ENCODE data around the gene COL17A1. TPM values are rescaled to one million over a fixed set of nuclear protein-coding genes. Genes with fewer than 3 reads are reported as not detected.

COL17A1 gene
- total and polyA plus RNA-seq, 9 of the 15 experiments (the other 6 are each of a cell fraction or from before 2014, with no cell fraction given), result not detected

DNA sequence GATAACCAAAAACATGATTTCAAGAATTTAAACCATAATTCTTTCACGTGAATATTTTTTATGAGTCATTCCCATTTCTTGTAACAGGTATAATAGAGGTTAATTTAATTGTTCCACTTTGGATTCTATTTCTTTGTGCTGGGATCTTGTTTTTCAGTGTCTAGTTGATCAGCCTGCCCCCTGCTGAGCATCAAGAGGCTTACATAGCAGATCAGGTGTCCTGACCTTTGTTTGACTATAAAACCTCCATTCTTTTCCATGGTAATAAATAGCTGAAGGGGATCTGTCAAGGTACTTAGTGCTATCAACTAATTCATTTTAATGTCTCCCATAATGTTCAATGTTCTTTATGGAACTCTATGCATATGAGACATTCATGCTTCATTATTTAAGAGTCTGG, 4.9 kb downstream of the COL17A1 start:
- Histone ChIP-seq H3K36me3 (ENCODE audit: control insufficient read depth, insufficient read depth, low read length) (no peaks in the 10 kb centered on the region), H3K79me2 (ENCODE audit: control insufficient read depth, insufficient read depth, low read length) (no peaks in the 10 kb centered on the region), H3K9me1 (ENCODE audit: control insufficient read depth, insufficient read depth, low read length) (no peaks in the 10 kb centered on the region), H3K27me3 (ENCODE audit: control insufficient read depth in 2 of 2, insufficient read depth in 2 of 2, low read length in 2 of 2) (peaks cover 3 to 4% of the 10 kb centered on the region in 2 experiments; a peak in 1 of 5 replicates), H2AFZ (ENCODE audit: low read depth, low read length) (no peak overlapping the region), H3K9ac (ENCODE audit: insufficient read depth in 1 of 2, low read depth in 2 of 2, low read length in 2 of 2) (no peak overlapping the region), H3K4me1 (replicated peaks in 1 of 2; ENCODE audit: control insufficient read depth in 2 of 2, insufficient read depth in 2 of 2, low read length in 2 of 2) (no peaks in the 10 kb centered on the region), H3K9me3 (replicated peaks; ENCODE audit: control insufficient read depth, insufficient read depth, low read depth, low read length) (no peaks in the 10 kb centered on the region), H3K4me2 (ENCODE audit: insufficient read depth, low read length) (no peak overlapping the region), H3K27ac (ENCODE audit: extremely low read depth, low read depth, low read length) (no peak overlapping the region), H3K4me3 (no peak overlapping the region), H4K20me1 (replicated peaks; ENCODE audit: control insufficient read depth, insufficient read depth, low read length) (no peaks in the 10 kb centered on the region)
- CTCF ChIA-PET (ENCODE audit: low intra/inter-chr PET ratio), result interaction anchor here (0.5 kb wide), 1 partner anchor 285 kb away, joined by 5 read pairs; no protein-coding TSS in a partner anchor
- ATAC-seq, result 0 out of 3 replicates have a peak, but pooled peaks have one; percentile 51
- WGBS (ENCODE audit: insufficient coverage, low coverage, missing lambda C conversion rate), result 0% methylated on average over 1 of the region's 1 CpG
- intact Hi-C loops (cut with micrococcal nuclease), result no loop called here
- BruUV-seq (replicated peaks), result no TSS peak
- peak; percentile 11 to 31 (median 14) for DNase-seq (ENCODE audit: extremely low read depth in 1 of 4, low spot score in 3 of 4)
- FAIRE-seq, result peak; percentile 26
- in situ Hi-C loops (cut with MboI), result no loop called here
- POLR2A ChIA-PET, result no interaction called here
- TF ChIP-seq HDAC2 (IDR thresholded peaks at IDR 0.05) (no peak), HMG20B (CRISPR knock-in tag; IDR thresholded peaks at IDR 0.05) (no peak), GATA2 (CRISPR knock-in tag; IDR thresholded peaks at IDR 0.05) (no peak), TAL1 (IDR thresholded peaks at IDR 0.05) (no peak), RAD21 (CRISPR knock-in tag; conservative IDR thresholded peaks at IDR 0.05 in 1 of 2, IDR thresholded peaks at IDR 0.05 in 1 of 2) (peak; percentile 23 to 36)
- TF ChIP-seq, protein P1, sequence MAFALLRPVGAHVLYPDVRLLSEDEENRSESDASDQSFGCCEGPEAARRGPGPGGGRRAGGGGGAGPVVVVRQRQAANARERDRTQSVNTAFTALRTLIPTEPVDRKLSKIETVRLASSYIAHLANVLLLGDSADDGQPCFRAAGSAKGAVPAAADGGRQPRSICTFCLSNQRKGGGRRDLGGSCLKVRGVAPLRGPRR (CRISPR knock-in tag; IDR thresholded peaks at IDR 0.05), result no peak
- TF ChIP-seq, protein P2, sequence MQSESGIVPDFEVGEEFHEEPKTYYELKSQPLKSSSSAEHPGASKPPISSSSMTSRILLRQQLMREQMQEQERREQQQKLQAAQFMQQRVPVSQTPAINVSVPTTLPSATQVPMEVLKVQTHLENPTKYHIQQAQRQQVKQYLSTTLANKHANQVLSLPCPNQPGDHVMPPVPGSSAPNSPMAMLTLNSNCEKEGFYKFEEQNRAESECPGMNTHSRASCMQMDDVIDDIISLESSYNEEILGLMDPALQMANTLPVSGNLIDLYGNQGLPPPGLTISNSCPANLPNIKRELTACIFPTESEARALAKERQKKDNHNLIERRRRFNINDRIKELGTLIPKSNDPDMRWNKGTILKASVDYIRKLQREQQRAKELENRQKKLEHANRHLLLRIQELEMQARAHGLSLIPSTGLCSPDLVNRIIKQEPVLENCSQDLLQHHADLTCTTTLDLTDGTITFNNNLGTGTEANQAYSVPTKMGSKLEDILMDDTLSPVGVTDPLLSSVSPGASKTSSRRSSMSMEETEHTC (IDR thresholded peaks at IDR 0.05), result no peak
- TF ChIP-seq, protein P3, sequence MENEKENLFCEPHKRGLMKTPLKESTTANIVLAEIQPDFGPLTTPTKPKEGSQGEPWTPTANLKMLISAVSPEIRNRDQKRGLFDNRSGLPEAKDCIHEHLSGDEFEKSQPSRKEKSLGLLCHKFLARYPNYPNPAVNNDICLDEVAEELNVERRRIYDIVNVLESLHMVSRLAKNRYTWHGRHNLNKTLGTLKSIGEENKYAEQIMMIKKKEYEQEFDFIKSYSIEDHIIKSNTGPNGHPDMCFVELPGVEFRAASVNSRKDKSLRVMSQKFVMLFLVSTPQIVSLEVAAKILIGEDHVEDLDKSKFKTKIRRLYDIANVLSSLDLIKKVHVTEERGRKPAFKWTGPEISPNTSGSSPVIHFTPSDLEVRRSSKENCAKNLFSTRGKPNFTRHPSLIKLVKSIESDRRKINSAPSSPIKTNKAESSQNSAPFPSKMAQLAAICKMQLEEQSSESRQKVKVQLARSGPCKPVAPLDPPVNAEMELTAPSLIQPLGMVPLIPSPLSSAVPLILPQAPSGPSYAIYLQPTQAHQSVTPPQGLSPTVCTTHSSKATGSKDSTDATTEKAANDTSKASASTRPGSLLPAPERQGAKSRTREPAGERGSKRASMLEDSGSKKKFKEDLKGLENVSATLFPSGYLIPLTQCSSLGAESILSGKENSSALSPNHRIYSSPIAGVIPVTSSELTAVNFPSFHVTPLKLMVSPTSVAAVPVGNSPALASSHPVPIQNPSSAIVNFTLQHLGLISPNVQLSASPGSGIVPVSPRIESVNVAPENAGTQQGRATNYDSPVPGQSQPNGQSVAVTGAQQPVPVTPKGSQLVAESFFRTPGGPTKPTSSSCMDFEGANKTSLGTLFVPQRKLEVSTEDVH (IDR thresholded peaks at IDR 0.05; ENCODE audit: low read depth, partially characterized antibody), result no peak
- TF ChIP-seq, protein P4, sequence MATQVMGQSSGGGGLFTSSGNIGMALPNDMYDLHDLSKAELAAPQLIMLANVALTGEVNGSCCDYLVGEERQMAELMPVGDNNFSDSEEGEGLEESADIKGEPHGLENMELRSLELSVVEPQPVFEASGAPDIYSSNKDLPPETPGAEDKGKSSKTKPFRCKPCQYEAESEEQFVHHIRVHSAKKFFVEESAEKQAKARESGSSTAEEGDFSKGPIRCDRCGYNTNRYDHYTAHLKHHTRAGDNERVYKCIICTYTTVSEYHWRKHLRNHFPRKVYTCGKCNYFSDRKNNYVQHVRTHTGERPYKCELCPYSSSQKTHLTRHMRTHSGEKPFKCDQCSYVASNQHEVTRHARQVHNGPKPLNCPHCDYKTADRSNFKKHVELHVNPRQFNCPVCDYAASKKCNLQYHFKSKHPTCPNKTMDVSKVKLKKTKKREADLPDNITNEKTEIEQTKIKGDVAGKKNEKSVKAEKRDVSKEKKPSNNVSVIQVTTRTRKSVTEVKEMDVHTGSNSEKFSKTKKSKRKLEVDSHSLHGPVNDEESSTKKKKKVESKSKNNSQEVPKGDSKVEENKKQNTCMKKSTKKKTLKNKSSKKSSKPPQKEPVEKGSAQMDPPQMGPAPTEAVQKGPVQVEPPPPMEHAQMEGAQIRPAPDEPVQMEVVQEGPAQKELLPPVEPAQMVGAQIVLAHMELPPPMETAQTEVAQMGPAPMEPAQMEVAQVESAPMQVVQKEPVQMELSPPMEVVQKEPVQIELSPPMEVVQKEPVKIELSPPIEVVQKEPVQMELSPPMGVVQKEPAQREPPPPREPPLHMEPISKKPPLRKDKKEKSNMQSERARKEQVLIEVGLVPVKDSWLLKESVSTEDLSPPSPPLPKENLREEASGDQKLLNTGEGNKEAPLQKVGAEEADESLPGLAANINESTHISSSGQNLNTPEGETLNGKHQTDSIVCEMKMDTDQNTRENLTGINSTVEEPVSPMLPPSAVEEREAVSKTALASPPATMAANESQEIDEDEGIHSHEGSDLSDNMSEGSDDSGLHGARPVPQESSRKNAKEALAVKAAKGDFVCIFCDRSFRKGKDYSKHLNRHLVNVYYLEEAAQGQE (IDR thresholded peaks at IDR 0.05; ENCODE audit: borderline replicate concordance), result peak; percentile 16; the same call in 1 of the 2 replicates
- TF ChIP-seq, protein P4 (CRISPR knock-in tag; IDR thresholded peaks at IDR 0.05; ENCODE audit: low read depth), result no peak
